ENCODE data around the gene EIF5B.

Gene EIF5B

DNA sequence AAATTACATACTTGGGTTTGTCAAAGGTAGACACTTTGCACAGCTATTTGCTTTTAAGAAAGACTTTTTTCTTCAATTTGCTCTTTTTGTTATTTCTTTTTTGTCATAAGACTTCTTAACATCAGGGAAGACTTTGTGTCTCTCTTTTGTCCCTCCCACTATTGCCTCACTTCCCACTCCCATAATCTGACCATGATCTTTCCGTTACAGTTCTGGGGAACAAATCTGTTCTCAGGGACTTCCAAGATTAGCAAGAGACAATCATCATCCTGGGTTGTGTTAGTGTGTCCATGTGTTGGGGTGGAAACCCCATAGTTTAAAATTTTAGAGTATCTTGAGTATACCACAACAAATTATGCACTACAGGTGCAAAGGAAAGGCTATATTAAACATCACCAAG is 77.4 kb downstream of the EIF5B start:
- no peak for DNase-seq

DNA sequence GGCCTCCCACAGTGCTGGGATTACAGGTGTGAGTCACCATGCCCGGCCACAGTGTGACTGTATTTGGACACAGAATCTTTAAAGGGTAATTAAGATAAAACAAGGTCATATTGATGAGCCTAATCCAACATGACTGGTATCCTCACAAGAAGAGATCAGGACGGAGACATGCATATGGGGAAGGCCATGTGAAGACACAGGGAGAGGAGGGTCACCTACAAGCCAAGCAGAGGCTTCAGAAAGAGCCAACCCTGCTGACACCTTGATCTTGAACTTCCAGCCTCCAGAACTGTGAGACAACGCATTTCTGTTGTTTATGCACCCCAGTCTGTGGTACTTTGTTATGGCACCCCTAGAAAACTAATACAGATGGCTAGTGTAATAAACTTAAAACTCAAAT is 80.2 kb downstream of the EIF5B start:
- DNase-seq = no peak

DNA sequence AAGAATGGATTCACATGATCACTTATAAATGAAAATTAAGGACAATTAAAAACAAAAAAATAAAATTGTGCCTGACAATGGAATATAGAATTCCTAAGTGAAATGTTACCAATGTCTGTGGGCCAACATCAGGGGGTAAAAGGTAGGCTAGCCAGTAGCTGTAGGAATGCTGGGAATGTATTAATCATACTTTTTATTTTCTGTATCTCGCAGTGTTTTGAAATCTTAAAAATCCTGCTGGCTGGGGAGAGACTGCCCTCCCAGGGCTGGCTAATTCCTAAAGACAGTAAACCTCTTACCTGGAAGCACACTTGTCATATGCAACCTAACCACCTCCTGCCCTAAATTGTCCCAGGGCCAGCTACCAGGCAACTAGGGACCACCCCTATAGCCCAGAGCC is 82.8 kb downstream of the EIF5B start:
- DNase-seq = no peak

DNA sequence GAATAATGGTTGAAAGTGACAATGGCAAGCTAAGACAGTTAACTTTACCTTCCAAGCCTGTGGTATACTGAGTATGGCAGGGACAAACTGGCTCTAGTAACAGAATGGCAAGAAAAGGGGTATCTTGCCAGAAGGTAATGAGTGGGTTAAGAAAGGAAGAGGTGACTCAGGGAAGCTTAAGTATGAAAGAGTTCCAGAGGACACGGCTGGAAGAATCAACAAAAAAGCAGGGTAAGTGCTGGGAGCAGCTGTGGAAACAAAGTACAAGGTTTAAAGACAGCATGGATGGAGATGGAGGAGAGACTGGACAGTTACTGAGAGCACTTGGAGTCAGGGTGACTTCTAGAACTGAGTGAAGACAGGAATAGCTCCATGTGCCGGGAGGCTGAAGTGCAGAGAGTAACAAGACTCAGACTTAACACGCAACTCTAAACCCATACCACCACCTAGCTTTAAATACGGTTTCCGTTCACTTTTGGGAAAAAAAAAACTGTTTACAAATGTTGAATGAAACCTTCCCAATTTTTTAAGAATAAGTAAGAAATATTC is 83.6 kb downstream of the EIF5B start:
- DNase-seq = no peak

DNA sequence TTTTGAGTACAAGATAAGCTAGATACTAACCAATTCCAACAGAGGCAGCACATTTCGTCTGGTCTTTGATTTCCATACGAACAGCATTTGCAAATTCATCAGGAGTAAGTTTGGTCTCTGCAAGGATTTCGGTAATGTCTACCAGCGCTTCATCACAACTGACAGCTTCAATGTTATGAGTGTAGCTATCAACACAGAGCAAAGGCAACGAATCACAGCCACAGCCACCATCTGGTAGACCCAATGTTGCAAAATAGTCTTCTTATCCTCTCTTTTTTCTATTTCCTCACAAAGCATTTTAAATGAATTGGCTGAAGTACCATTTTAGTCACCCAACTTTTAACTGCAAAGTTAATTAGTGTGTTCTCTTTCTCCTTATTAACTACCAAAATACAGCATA is 84.3 kb downstream of the EIF5B start:
- DNase-seq = no peak

DNA sequence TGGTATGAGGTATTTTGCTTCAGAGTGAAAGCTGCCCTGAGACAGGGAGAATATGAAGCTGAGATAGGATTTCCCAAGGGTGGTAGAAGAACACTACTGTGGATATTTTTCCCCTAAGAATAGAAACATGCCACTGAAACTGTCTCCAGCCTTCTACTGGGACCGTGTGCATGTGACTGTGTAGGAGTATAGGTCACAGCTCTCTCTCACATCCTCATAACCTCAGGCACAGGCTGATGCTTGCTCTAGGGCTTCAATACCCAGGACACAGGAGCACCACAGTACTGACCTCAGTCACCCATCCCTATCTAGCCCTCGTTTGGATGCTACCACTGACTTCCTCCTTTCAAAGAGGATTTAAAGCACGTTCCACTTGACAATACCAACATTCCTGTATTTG is 85.4 kb downstream of the EIF5B start:
- no peak for DNase-seq

DNA sequence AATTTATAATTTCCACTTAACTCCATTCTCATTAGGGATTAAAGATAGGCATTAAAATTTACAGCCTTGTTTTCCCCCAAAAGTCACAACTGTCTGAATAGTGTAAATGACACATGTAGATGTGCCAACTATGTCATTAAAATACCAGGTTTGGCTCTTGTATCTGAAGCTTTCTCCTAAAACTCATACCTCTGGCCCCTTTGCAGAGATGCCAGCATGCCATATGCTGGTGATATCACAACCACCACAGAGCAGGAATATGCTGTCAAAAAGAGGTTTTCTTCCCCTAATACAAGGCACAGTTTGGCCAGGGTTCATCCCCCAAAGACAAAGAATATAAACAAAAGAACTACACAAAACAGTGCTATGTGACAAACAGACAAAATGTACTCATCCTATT is 87.2 kb downstream of the EIF5B start:
- no peak for DNase-seq

DNA sequence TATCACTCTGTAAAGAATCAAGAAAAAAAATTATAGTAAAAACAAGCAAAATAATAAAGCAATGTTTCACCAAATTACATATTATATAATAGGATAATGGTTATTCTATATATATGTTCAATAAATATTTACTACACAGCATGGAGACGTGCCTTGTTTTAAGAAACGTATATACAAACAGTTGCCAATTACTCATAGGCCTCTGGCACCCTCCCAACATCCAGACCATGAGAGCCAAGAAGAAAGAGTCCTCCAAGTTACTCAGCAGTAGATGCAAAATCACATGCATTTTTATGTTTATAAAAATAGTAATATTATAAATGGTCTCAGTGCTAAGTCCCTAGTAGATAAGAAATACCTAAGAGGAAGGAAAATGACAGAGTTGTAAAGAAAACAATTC is 87.8 kb downstream of the EIF5B start:
- DNase-seq = no peak

DNA sequence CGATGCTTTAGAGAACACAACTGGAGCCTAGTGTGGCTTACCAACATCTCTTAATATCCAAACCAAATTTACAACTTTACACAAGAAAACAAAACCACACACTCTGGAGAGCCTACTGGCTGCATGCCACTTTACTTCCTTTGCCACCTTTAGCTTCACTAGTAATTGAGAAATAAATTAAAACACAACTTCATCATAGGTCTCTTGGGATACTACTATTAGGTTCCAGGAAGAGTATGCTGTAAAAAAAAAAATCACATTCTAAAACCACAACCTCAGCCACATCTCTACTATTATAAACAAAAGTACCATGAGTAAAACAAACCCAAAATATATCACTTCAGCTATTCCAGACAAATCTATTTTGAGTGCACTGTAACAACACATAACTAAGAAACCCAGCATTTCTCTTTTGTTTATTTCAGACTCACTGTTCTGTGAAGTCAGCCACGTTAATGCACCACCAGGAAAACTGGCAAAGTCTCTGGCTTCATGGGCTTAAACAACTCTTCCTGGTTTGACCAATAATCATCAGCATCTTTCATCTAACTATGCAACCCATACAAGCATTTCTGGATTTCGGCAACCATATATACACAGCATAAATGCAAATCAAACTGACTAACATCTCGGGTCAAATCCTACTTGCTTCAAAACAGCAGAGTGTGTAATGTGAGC is 93.6 kb downstream of the EIF5B start:
- DNase-seq = no peak

DNA sequence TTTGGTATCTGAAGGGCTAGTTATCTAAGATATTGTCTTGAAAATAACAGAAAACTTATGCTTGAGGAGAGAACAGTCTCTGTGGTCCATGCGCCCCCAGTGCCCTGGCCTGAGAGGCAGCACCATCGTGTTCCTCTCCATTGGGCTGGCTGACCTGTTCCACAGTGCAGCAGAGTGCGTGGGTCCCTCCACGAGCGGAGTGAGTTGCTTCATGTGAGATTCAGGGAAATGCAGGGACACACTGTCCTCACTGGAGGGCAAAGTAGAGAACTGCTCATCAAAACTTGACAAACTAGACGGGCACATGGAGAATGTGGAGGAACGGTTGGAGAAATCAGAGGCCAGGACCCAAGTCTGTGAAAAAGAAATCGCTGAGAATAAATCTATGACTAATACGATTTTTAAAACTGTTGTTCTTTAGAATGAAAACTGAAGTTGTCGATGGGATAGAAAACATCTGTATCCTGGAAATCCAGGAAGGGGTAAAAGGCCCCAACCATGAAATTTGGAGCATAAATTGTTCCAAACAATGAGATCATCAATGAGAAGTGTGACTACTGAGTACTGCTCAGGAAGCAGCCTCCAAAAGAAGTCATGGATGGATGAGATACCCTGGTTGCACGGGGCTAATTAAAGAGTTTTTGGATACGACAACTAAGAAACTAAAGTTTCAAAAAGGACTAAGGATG is 94.5 kb downstream of the EIF5B start:
- DNase-seq = no peak

DNA sequence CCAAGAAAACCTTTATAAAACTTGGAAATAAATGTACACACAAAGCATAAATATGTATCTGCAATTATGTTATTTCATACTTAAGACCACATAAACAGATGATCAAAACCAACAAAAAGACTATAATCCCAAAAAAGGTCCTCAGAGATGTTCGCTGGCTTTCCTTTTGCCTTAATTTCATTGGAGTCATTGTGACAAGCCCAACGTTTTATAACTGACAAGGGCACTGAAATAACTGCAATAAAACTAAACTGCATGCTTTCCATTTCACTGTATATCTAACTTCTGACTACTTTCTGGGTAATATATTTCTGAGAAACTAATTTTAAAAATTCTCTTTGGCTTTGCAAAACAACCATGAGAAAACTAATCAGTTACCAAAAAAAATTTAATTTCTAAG is 96.2 kb downstream of the EIF5B start:
- no peak for DNase-seq

DNA sequence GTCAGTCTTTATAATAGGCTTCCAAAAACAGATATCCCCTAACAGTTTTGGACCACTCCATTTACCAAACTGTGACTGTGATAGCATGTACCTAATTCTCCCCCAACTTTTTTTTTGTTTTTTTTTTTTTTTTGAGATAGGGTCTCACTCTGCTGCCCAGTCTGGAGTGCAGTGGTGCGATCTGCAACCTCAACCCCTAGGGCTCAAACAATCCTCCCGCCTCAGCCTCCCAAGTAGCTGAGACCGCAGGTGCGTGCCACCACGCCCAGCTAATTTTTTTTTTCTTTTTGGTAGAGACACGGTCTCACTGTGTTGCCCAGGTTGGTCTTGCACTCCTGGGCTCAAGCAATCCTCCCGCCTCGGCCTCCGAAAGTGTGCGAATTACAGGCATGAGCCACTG is 99.7 kb downstream of the EIF5B start:
- DNase-seq = no peak

DNA sequence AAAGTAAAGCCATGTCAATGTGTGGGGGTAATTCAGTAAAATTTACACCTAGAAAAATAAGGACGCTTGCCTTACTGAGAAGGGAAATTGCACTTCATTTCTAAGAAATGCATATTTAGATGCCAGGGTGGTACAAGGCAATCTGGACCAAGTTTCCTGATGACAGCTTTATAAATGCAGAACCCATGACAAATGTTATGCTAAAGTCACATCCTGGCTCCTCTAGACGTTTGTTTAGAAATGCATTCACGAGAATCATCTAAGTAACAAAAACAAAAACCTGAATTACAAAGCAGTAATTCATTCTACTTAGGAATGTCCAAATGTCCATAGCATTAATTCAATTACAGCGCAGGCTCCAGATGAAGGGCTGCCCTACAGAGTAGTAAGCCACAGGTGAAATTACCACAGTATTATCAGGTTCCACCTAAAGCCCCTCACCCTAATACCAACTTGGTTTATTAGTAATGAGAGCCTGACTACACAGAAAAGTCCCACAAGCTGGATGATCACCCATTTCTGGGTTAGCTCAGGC is 102.8 kb downstream of the EIF5B start:
- no peak for DNase-seq

DNA sequence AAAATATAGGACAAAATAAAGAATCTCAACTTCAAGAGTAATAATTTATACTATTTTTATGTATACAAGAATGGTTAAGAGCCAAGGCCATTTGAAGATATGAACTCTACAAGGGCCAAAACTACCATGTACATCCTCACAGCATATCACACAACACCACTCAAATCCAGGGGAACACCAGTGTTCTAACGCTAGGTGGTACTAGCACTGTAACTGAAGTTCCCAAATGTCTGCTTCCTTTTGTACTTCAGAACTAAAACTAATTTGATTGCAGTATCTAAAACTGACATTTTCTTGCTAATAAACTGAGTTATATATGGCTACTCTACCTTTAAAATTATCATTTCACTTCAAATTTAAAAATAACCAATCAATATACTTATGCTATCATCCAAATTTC is 105.6 kb downstream of the EIF5B start:
- DNase-seq = no peak

DNA sequence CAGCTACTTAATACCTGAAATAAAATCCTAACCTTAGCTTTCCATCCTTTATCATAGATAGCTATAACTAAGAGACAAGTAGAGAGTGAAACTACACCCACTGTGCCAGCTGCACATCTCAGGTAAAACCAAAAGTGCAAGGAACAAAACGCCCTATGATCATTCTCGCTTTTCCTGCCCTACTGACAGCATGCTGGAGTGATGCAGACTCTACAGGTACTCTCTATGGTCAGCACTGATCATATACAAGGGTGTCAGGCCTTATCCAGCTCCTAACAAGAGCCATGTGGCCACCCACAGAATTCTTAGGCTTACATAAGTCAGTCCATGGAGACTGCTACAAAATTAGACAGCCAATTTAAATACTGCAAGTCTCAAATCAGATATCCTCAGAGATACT is 107.0 kb downstream of the EIF5B start:
- DNase-seq = no peak

DNA sequence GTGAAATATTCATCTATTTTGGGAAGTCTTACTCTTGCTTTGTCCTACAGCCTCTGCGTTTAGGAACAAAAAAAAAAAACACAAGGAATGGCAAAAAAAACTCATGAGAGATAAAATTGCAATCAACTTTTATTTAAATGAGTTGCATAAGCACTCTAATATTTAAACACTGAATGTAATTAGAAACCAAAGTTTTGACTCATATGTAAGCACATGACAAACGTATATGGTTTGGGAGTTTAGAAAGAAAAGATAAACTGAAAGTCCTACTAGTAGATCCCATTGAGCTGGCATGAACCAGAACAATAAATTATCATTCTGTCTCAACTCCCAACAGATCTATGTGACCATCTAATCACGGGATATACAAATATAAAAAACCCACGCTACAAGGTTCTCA is 107.9 kb downstream of the EIF5B start:
- no peak for DNase-seq

DNA sequence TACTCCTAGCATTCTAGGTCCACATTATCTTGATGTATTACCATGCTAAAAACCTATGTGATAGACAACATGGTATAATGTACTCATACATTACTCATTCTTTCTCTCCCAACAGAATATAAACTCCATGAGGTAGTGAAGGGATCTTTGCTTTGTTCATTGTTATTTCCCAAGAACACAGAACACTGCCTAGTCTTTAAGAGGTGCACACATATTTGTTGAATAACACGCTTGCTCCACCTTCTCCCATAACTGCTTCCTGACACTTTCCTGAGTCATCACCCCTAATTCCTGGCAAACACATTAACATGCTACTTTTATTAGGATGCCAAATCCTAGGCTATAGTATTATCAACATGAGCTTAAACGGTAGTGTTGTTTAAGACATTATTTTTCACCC is 111.4 kb downstream of the EIF5B start:
- DNase-seq = no peak

DNA sequence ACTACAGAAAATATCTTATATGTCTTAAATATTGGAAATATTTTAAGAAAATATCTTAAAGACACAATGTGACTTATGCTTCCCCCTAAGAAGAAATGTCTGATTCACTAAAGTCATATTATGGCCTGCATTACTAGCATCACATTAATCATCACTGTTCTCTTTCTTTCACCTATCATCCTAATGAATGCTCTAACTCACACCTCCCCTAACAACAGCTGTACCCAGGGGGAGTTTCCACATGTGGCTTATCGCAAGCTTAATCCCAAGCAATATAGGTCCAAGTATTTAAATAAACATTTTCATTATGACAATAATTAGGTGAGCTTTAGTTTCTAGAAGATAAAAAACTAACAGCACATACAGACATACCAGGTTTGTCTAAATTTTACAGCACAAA is 113.0 kb downstream of the EIF5B start:
- DNase-seq = no peak
